Endometrium (tissue), 2 donors: Measurements from ENCODE around the gene ENOX2.

Experiments
- FAIRE-seq: peaks from 2 replicates; lab custom pipeline; 2012; peaks lifted over from hg19 to GRCh38; lab: Jason Lieb, UNC
- donor health status: control.
- donor health status: control.

The ENOX2 gene

DNA sequence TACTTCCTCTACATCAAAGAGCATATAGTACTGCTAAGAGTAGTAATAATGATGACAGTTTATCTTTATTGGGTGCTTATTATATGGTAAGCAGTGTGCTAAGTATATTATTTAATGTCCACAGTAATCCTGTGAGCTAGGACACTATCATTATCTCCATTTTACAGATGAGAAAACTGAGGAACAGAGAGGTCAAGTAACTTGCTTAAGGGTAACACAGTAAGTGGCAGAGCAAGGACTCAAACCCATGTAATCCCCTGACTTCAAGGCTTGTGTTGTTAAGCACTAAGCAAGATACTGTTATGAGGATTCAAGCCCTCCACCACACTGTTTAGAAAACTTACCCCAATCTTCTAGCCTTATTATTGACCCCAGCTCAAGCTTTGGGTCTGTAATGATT lies 202.4 kb downstream of the ENOX2 start:
- no peak for FAIRE-seq

DNA sequence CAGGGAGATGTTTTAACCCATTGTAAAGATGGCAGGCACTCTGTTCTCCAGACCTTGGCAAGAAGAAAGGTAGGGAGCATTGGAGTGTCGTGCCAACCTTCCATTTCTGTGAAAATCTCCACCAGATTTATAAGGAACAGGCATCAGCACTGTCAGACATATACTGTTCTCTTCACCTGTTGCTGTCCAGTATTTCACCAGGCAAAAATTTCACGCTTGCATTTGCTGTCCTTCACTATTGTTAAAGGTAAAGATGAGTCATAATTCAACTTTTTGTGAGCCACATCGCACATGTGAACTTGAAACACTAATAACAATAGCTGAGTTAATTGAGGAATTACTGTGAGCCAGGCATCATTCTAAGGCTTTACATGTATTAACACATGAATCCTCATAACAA lies 203.4 kb downstream of the ENOX2 start:
- no peak for FAIRE-seq

DNA sequence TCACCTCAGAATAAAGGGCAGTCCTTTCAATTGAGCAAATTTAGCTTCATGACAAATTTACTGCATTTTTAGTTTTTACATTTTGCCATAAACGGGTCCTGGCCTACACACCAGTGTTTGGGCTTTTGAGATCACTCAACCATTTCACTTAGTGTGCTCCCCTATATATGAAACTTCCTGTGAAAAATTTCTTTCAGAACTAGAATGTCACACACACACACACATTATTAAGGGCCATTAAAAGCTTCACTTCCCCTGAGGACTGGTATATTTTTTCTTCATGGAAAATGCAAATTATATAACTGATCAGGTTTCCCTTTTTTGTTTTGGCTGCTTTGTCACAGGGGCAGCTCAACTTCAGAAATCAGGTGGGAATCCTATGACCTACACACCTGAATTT lies 206.5 kb downstream of the ENOX2 start:
- no peak for FAIRE-seq

DNA sequence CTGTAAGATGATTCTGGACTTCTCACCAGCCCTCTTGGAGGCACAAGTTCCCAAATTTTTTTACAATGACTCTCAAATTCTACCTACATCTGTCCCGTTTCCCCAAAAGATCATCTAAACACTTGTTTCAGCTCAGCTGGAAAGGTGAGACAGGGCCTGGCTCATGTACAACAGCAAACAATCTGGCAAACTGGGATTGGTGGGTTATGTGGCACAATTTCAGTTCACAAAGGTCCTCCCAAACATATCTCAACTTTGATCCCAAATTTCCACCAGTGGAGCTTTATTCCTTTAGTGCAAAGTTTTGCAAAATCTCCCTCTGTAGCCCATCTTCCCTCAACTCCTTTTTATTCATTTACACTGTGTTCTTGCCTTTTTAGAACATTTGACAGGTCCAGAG lies 207.1 kb downstream of the ENOX2 start:
- FAIRE-seq = no peak

DNA sequence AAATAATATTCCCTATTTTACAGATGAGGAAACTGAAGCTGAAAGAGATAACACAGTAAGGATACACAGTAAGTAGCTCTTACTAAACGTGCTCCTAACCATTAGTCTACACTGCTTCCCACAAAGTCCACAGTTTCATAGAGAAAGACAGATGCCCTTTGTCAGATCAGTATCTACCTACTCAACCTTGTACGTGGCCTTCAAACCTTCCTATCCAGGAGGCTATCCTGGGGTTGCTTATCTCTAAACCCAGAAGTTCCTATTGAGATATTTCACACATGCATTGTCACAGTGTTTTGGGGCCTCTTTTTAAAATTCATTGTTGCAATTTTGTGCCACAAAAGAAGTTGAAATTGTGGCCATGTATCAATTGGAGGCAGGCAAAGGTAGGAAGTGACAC lies 208.0 kb downstream of the ENOX2 start:
- no peak for FAIRE-seq

DNA sequence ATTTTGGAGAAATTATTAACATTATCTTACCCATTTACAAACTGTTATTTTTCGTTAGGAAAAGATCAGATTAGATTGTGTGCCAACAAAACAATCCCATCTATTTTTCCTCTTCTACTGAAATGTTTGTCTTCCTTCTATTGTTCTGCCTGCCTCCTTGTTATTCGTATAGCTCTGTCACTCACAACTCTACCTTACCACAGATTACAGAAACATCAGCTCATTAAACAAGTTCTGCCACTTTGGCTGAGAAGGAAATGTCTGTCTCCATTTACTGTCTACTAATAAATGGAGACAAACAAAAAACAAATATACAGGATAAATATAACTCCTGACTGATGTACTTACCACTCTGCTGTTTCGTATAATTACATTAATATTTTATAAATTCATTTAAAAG lies 211.4 kb downstream of the ENOX2 start:
- no peak for FAIRE-seq

DNA sequence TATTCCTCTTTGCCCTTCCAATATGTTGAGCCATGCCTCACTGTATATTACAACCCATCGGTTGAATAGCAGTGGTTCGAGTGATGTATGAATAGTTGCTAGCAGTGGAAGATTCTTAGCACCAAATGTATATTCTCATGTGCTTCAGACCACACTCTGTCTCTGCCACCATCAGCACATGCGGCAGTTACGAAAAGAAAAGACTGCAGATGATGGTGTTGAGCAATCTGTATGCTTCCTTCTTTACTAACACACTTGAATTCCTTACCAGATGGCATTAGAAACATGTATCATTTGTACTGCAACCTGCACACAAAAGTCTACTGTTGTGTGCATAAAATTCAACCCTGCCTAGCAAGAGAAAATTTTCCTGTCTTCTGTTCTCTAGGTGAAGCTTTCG lies 214.6 kb downstream of the ENOX2 start:
- no peak for FAIRE-seq

DNA sequence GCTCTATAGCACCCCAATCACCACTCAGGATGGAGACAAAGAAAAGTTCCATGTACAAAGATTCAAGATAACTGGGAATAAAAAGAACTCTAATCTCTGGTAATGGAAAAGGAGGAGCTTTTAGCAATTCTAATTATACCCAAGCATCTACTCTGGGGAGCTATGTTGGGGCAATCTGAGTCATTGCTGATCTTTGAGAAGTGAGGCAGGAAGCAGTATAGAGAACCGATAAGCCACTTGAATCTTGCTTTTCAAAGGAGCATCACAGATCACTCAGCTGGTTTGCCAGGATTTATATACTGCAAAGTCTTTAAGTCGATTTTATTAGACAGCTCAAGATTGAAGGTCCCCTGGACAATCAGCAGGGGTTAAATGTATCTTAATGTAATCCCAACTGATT lies 220.0 kb downstream of the ENOX2 start:
- no peak for FAIRE-seq

DNA sequence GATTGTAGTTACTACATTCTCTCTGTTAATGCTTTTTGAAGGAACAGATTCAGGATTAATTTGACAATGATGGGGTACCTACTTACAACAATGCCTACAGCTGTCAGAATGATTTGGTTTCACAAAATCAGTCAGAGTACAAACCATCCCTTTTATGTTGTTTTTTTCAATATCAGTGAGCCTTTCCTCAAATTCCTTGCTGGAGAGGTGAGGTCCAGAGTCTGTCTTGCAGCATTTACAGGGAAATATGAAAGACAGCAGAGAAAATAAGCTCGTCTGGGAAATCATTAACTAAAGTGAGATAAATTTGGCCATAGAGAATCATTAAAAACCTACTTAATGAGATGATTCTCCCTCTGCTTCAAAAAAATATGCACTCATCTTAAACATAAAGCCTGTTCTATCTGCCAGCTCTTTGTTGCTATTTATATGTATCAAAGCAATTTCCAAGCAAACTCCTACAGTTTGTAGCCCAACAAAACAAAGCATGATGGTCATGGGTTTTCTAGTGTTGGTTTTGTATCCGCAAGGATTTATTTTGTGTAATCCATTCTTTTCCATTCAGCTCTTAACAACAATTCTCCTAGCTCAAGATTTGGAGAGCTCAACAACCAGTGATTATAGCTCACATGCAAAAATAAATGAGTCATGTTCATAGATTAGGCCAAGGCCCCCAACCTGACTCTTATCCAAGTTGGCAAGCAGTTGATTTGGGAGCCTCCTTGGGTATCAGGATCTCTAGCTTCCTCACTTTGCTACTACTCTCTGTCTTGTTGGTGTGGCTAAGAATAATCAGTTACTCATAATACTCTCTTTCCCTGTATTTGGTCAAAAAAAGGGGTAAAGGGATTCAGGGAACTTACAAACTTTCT lies 222.6 kb downstream of the ENOX2 start:
- FAIRE-seq = no peak

DNA sequence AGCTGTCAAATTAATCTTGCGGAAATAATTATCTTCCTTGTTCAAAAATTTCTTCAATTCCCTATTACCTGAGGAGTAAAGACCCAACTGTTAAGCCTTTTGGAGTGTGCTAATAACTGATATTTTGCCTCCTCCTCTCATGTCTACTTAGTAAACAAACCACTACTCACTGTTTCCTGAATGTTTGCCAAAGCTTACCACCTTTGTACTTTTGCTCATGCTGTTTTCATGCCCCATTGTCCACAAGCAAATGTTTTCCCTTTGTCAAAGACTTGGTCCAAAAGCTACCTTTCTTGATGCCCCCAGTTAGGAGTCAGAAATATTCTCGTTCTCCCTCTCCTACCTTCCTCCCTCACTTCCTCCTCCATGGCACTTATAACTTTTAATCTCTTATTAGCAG lies 226.1 kb downstream of the ENOX2 start:
- no peak for FAIRE-seq

DNA sequence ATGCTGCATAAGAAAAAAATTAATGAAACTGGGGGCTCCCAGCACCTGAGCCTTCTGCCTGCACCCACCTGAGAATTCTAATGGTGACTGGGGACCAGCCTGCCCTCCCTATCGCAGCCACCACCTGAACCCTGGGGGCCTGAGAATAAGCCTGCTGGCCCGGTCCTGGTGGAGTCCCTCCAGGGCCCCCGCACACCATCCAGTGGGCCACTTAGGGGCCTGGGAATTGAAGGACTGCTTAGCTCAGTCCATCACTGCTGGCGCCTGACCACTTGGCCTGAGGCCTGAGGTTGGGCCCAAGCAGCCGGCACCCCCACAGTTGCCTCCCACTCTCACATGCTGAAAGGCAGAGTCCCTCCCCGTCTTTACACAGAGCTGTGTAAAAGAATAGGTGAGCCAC lies 230.8 kb downstream of the ENOX2 start:
- no peak for FAIRE-seq

DNA sequence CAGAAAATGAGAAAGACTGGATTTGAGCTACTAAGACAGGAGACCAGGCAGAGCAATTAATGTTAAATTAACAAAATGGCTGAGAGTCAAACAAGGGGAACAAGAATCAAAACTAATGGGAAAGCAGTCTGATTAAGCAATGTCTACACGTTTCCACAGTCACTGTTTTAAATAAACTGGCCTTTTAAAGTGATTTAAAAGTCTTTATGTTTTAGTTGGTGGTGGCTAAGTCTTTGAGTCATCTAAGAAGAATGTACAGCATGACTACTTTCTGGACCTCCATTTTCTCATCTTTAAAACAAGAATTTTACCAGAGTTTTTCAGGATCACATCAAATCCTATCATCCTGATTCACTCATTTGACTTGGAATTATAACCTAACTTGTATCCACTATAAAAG lies 233.8 kb downstream of the ENOX2 start:
- no peak for FAIRE-seq

DNA sequence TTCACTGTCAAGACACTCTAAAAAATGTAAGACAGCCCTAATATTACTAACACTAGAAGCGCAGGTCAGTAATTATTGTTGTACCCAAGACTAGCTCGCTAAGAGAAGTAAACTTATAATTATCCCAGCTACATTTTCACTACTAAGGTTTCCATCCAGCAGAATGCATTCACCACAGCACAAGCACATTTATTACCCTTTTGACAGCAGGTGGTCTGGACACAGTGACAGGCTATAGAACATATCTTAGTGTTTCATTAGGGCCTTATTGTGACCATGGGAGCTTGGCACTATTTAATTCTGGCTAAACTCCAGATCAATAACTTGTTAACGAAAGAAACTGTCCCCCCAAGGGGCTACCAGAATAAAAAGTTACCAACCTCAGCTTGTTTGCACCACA lies 237.7 kb downstream of the ENOX2 start:
- no peak for FAIRE-seq

DNA sequence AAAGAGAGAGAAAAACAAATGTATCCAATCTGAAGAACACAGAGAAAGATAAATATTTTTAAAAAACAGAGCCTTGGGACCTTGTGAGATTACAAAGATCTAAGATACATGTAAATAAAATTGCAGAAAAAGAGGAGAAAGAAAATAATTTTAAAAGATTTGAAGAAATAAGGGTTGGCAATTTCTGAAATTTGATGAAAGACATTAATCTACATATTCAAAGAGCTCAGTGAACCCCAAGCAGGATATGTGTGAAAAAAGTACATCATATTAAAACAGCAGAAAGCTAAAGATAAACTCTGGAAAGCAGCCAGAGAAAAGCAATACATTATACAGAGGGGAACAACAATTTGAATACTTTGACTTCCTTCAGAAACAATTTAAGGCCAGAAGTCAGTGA lies 244.7 kb downstream of the ENOX2 start:
- FAIRE-seq = no peak

DNA sequence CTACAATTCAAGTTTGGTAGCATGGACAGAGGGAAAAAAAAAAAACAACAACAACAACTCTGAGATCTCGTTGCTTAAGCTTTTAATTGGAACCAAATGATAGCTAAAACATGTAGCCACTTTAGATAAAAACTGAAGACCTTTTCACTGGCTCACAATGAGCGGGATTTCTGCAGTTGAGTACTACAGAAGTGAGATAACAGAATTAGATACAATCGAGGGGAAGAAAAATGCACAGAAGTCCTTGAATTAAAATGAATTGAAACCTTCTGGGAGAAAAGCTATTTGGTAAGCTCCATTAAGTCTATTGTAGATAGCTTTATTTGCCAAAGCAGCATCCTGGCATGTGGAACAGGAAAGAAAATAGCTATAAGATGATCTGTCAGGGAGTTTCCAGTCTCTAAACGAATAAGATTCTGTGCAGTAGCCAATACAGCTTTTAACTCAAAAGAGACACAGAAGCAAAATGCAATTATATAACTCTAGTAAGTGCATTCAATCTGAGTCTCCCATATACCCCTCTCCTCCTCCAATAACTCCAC lies 248.5 kb downstream of the ENOX2 start:
- no peak for FAIRE-seq

DNA sequence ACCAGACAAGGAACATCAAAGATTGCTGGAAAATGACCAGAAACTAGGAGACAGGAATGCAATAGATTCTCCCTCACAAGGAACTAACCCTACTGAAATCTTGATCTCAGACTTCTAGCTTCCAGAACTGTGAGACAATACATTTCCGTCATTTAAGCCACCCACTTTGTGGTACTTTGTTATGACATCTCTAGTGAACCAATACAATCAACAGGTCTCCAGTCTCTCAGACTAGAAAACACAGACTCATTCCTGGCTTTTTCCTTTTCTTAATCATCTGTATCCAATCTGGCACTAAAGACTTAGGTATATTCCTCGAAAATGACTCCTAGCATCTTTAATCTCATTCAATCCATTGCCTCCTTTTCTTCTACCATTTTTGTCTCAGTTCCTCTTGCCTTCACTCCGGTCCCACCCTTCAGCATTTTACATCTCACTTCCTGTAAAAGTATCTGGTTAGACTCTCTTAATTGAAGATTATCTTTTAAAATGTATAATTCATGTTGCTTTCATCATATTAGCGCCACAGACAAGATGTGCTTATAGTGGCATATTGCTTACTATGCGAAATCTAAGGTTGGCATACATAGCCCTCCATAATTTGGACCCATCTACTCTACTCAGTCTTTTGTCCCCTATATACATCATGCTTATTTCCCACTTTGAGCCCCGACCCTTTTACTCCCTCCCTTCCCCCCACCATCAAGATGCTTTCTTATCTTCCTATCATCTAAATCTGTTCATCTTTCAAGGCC lies 250.0 kb downstream of the ENOX2 start:
- no peak for FAIRE-seq

DNA sequence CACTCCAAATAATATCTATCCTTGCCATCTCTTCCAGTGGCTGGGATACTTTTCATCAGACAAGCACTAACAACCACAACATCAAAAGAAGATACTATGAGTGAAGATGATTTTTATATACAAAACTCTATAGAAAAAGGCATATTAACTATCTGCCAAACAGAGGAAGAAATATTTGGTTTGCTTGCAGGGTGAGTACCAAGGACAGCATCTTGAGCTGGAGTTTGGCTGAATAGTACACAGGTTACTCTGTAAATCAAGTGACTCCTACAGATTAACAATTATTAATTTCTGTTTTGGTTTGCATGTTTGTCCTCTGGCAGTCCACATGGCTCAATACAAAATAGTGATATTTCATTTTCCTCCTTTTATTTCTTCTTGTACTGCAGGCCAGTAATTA lies 253.3 kb downstream of the ENOX2 start:
- no peak for FAIRE-seq

DNA sequence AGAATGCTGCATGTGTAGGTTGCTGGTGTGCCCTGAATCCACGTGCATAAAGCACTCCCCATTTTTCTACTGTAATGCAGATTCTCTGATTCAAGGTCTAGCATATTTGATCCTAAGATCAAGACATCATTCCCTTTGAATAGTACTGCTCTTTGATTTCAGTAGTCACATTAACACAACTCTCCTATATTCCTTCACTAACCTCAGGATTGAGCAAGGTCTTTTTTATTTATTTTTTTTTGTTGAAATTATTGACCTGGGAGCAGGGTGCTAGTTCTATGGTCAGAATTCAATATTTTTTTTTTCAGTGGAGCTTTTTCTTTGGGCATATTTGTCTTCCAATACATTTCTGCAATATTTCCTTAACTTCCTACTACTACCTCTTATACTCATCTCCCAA lies 255.5 kb downstream of the ENOX2 start:
- FAIRE-seq = no peak

DNA sequence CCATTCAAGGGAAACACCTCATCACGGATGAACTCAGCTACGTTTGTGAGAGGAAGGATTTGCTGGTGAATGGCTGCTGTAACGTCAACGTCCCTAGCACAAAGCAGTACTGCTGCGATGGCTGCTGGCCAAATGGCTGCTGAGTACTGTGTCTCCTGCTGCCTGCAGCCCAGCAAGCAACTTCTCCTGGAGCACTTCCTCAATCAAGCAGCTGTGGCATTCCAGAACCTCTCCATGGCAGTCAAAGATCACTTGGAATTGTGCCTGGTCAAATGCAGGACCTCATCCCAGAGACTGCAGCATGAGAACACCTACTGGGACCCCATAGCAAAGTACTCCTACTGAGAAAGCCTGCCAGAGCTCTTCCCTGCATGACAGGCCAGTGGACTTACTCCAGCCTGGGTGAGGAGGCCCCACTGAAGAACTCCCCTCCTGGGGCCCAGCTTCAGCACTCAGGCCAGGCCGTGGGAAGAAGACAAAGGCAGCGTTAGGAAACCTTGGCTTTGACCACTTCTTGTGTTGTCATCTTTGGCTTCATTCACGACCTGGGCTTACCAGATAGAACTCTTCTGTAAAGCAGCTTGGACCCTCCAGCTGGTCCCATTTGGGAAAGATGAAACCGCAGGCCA lies 256.9 kb downstream of the ENOX2 start:
- FAIRE-seq = no peak

DNA sequence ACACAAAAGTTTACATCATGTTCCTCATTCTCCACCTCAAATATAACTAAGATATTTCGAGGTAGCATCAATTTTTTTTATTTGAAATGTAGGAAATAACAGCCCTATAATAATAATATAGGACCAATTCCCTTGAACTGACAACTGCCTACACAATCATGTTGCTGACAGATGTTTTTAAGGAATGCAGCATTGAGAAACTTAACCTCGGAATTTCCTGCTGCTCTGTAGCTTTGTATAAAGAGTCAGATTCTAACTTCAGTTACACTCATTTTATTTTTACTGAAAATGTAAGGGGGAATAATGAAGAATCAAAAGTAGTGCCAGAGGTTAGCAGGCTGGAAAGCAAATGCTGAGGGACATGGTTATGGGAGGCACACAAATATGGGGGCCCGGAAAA lies 265.4 kb downstream of the ENOX2 start:
- no peak for FAIRE-seq

DNA sequence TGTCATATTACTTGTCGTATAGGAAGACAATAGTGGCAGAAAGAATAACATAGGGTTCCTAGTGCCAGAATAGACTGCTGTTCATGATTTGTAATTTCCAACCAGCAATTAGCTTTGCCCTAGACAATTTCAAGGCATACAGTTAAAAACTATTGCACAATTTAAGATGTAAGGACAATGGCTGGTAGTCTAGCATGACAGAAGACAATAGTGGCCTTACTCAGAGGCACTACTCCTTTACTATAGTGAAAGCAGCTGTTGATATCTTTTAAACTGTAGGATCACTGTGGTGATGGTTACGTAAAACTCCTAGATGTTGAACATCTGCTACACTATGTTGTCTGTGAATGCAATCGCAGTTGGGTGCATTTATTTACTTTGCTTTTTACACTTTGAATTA lies 266.7 kb downstream of the ENOX2 start:
- no peak for FAIRE-seq

DNA sequence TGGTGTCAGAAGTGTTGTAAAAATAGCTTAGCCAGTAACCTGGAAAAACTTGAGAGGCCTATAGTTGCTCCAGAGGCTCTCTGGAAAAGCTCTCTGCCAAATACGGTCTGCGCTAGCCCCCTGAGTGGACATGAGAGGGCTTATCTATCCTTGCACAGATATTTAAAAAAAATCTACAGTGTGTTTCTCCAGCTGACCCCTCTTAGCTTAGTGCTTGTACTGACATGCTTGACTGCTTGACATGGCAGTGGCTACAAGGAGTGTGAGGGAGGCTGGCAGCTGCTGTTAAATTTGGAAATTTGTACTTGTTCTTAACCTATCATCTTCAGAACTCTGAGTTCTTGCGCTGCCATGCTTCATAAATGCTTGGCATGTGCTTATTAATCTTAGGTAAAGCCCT lies 272.0 kb downstream of the ENOX2 start:
- no peak for FAIRE-seq

DNA sequence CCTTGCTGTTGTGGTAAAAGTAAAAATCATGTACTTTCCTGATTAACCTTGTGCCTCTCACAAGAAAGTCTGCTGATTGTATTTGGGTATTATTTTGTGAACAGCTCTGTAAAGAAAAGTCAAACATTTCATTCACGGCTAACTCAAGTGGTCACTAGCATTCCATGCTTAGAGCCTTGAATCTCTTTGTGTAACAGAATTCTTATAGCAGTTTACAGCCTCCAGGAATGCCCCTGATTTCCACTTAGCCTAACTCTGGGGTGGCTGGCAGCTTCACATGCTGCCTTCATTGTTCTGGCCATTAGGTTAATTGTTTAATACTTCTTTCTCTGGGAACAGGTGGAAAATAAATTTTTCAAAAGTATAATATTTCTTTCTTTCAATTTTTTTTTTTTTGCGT lies 274.5 kb downstream of the ENOX2 start:
- no peak for FAIRE-seq
